Smooth muscle cell (in vitro differentiated cells): ENCODE measurements around the gene SSH2. TPM values are rescaled to one million over a fixed set of nuclear protein-coding genes. Genes with fewer than 3 reads are reported as not detected.

ENCODE experiments used
- DNase-seq: peaks from one replicate; lab custom pipeline; 2025; ENCODE audit not compliant: unreplicated experiment; lab: John Stamatoyannopoulos, UW
- H2AFZ ChIP-seq: fragments of 200-600 bp; sonication (generic); 2 replicates; pipeline ENCODE4 v1.6.0; 2016; ENCODE audit warnings: antibody characterized with exemption, low read depth, mild to moderate bottlenecking
- H3F3A ChIP-seq: fragments of 200-600 bp; sonication (generic); 2 replicates; pipeline ENCODE4 v1.6.0; 2017; ENCODE audit warnings: antibody characterized with exemption, low read depth
- H3K27ac ChIP-seq: fragments of 200-600 bp; sonication (generic); 2 replicates; pipeline ENCODE4 v1.5.1; 2016; ENCODE audit warnings: low read depth, mild to moderate bottlenecking
- H3K27me3 ChIP-seq: fragments of 200-600 bp; sonication (generic); 2 replicates; pipeline ENCODE4 v1.6.1; 2016; ENCODE audit warnings: low read depth, mild to moderate bottlenecking
- H3K36me3 ChIP-seq: fragments of 200-600 bp; sonication (generic); 2 replicates; pipeline ENCODE4 v1.5.1; 2016; ENCODE audit warnings: low read depth
- H3K4me1 ChIP-seq: fragments of 200-600 bp; sonication (generic); 2 replicates; pipeline ENCODE4 v1.5.1; 2016; ENCODE audit warnings: low read depth
- H3K4me2 ChIP-seq: fragments of 200-600 bp; sonication (generic); 2 replicates; pipeline ENCODE4 v1.6.0; 2016; ENCODE audit warnings: mild to moderate bottlenecking
- H3K4me3 ChIP-seq: fragments of 200-600 bp; sonication (generic); 2 replicates; pipeline ENCODE4 v1.5.1; 2016; ENCODE audit warnings: mild to moderate bottlenecking
- H3K79me2 ChIP-seq: fragments of 200-600 bp; sonication (generic); 2 replicates; pipeline ENCODE4 v1.6.0; 2016; ENCODE audit warnings: low read depth, mild to moderate bottlenecking
- H3K9ac ChIP-seq: fragments of 200-600 bp; sonication (generic); 2 replicates; pipeline ENCODE4 v1.6.0; 2016; ENCODE audit warnings: low read depth
- H3K9me3 ChIP-seq: fragments of 200-600 bp; sonication (generic); replicated peaks from 2 replicates; pipeline ENCODE4 v1.5.1; 2016; ENCODE audit warnings: low read depth
- H4K20me1 ChIP-seq: fragments of 200-600 bp; sonication (generic); 2 replicates; pipeline ENCODE4 v1.6.0; 2016; ENCODE audit warnings: low read depth
- CTCF ChIP-seq: fragments of 200-600 bp; sonication (generic); IDR thresholded peaks from 2 replicates; pipeline ENCODE4 v1.5.1; 2017; ENCODE audit warnings: borderline replicate concordance, mild to moderate bottlenecking, antibody characterized with exemption; ENCODE audit not compliant: insufficient read depth, poor library complexity, severe bottlenecking
- WGBS: methylation state at CpG from one replicate; pipeline ENCODE4 v1.1.7; 2016; ENCODE audit warnings: low lambda C conversion rate; 5-methylcytosine and 5-hydroxymethylcytosine counted together
- polyA plus RNA-seq: library from polyadenylated mRNA; unstranded; fragments of >200 nt; fragmentation: Nextera tagmentation; extraction: Ambion mirVana; gene quantifications from 2 replicates; pipeline ENCODE4 v1.2.1, GENCODE V29; 2016
- total RNA-seq: library from RNA; depleted of rRNA; stranded (reverse); fragments of >200 nt; gene quantifications from 2 replicates; pipeline ENCODE4 v1.2.3, GENCODE V29; 2014

The SSH2 gene
- total and polyA plus RNA-seq, 2 experiments from 2014 or later = 9.7 to 10.4 TPM

- Histone ChIP-seq H3K4me3 (no peak overlapping the region), H4K20me1 (peaks cover 35% of the 10 kb centered on the region), H3K27ac (no peak overlapping the region), H3F3A (no peaks in the 10 kb centered on the region), H3K27me3 (no peaks in the 10 kb centered on the region), H2AFZ (no peak overlapping the region), H3K9ac (no peak overlapping the region), H3K36me3 (no peaks in the 10 kb centered on the region), H3K4me1 (peaks cover 27% of the 10 kb centered on the region), H3K4me2 (no peak overlapping the region), H3K9me3 (no peaks in the 10 kb centered on the region), H3K79me2 (no peaks in the 10 kb centered on the region)
- no peak for DNase-seq
- TF ChIP-seq CTCF = no peak
- WGBS = 80% methylated on average over 8 of the region's 9 CpGs
Observed at GRCh38 chr17:29596811-29597210, 333.2 kb downstream of the SSH2 start.

- Histone ChIP-seq H3F3A (no peaks in the 10 kb centered on the region), H3K4me1 (peaks cover 28% of the 10 kb centered on the region), H3K36me3 (no peaks in the 10 kb centered on the region), H3K27me3 (no peaks in the 10 kb centered on the region), H3K27ac (no peak overlapping the region), H2AFZ (no peak overlapping the region), H3K4me3 (no peak overlapping the region), H3K79me2 (no peaks in the 10 kb centered on the region), H3K9me3 (no peaks in the 10 kb centered on the region), H3K9ac (no peak overlapping the region), H4K20me1 (peaks cover 35% of the 10 kb centered on the region), H3K4me2 (no peak overlapping the region)
- 94% methylated on average over 12 of the region's 12 CpGs for WGBS
- DNase-seq = no peak
- TF ChIP-seq CTCF = no peak
Observed at GRCh38 chr17:29595943-29596774, 333.9 kb downstream of the SSH2 start.

GRCh38 chr17:29595107-29595942, 334.7 kb downstream of the SSH2 start:
- no peak overlapping the region for H3K27ac ChIP-seq
- no peak overlapping the region for H2AFZ ChIP-seq
- H3K4me1 ChIP-seq = peaks cover 33% of the 10 kb centered on the region
- WGBS = 70% methylated on average over 7 of the region's 7 CpGs
- DNase-seq = no peak
- H3K36me3 ChIP-seq = no peaks in the 10 kb centered on the region
- no peak overlapping the region for H3K9ac ChIP-seq
- no peaks in the 10 kb centered on the region for H3K27me3 ChIP-seq
- no peaks in the 10 kb centered on the region for H3K9me3 ChIP-seq
- H3F3A ChIP-seq = peaks cover 2% of the 10 kb centered on the region
- no peak overlapping the region for H3K4me2 ChIP-seq
- H4K20me1 ChIP-seq = peaks cover 35% of the 10 kb centered on the region
- H3K4me3 ChIP-seq = no peak overlapping the region
- H3K79me2 ChIP-seq = no peaks in the 10 kb centered on the region
- no peak for TF ChIP-seq CTCF
